HG03045 (cell line): ENCODE data around the gene RINL.
"Not testable (repeated sequence)": the region's sequence is repeated elsewhere in the genome, so short reads cannot be mapped to it uniquely, and the experiment has no call there.

ENCODE experiments used
- ATAC-seq: cut with Tn5 transposase; IDR thresholded peaks from one replicate; pipeline ENCODE4 v1.9.1; 2021; ENCODE audit warnings: mild to moderate bottlenecking, moderate library complexity; ENCODE audit not compliant: unreplicated experiment

RINL gene

DNA sequence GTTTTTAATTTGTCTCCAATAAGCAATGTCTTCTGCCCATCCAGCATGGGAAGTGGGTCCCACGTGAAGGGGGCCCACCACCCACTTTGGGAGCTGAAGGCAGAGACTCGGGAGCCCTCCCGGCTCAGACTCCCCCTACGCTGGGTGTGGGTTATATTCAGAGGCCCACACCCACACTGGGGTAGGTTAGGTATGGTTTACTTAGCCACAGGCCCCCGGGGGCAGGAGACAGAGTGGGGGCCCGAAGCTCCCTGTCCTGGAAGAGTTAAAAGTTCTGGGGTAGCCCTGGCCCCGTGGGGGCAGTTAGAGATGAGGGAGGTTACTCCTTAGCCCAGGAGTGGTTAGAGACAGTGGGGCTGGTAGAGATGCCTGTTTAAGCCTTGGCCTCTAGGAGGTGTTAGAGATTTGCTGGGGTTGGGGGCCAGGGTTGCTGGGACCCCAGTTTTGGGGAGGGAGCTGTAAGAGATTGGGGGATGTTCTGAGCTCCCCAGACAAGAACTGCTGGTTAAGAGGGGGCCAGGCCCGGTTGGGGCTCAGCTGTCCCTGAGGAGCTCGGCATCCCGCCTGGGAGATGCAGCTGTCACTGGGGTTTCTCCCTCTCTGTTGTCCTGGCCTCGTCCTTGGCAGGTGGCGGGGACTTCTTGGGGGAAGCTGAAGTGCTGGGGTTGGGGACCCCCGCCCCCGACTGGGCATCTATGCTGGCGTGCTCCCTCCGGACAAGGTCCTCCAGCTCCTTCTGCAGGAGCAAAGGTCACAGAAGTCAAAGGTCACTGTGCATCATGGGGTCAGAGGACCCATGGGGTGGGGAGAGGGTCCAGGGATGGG lies 712 bp upstream of the RINL start:
- no peak for ATAC-seq

DNA sequence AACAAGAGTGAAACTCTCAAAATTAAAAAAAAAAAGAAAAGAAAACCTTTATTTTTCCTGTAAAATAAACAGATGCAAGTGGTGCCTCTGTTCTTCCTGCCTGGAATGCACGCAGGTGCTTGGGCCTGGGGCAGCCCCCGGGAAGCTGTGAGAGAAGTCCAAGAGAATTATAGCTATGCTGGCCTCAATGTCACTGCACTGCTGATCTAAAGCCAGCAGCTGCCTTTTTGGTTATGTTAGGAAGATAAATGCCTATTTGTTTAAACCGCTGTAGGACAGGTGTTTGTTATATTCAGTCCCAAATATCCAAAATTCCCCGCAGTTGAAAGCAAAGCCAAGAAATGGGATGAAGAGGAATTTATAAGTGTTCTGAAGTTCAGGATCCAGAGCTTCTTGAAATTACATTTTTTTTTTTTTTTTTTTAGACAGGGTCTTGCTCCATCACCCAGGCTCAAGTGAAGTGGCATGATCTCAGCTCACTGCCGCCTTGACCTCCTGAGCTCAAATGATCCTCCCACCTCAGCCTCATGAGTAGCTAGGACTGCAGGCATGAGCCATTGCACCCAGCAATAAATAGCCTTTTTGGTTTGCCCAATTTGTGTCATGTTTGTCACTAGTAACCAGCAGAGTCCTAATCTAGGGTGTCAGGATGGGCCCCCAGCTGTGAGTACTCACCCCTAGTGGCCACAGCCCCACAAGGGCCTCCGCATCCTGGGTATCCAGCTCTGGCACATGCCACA lies 2.2 kb downstream of the RINL start:
- no peak for ATAC-seq

- not testable (repeated sequence) for ATAC-seq
Observed at GRCh38 chr19:38873400-38873799, 4.7 kb downstream of the RINL start.

DNA sequence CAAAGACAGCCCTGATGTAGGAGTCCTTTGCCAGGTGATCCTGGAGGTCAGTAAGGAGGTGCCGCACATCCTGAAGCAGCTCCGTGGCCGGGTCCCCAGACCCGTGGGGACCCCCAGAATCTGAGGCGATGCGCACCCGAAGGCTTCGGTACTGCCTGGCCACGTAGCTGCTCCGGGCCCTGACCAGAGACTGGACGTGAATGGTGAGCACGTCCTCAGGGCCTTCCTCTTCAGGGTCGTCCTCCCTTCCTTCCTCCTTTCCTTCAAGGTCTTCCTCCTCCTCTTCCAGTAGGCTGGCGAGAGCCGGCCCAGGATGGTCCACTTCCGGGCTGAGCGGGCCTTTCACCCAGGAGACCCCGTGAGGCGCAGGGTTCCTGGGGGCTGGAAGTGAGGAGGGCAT lies 7.5 kb downstream of the RINL start:
- ATAC-seq: no peak

- ATAC-seq: peak; percentile 57
Observed at GRCh38 chr19:38869836-38870607, 8.1 kb downstream of the RINL start.

DNA sequence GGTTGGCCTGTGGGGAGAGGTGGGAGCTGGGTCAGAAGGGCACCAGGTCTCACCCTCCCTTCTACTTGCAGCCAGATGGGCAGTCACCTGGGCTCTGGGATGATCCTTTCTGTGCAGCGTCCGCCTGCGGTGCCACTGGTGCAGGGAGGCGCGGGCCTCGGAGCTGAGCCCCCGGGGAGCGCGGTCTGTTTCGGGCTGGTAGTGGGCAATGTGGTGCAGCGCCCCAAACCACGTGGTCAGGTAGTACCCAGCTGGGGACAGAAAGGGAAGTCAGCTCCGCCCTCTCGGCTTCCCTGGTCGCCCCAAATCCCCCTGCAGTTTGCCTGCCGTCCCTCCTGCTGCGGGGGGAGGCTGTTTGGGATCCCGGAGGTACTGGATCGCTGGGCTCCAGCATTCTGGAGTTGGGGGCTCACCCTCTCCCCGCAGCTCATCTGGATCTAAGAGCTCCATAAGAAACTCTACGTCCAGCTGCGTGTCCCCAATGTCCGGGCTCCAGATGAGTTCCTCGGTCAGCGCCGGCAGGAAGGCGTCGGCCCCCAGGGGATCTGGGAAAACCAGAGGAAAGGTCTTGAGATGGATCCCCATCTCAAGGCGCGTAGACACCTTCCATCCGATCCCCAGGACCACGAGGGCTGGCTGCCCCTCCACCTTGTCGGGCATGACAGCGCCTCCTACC lies 8.8 kb downstream of the RINL start:
- no peak for ATAC-seq

DNA sequence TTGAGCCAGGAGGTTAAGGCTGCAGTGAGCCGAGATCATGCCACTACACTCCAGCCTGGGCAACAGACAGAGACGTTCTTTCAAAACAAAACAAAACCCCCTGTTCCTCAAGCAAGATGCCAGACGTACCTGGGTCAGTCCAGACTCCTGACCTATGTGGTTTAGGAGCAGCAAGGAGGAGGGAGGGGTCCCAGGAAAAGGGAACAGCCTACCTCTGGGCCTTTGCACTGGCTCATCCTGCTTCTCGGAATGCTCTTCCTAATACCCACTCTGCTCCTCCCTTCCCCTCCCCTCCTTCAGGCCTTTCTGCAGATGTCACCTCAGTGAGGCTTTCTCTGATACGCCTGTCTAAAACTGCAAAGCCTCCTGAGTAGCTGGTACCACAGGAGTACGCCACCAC lies 9.5 kb downstream of the RINL start:
- ATAC-seq: no peak

DNA sequence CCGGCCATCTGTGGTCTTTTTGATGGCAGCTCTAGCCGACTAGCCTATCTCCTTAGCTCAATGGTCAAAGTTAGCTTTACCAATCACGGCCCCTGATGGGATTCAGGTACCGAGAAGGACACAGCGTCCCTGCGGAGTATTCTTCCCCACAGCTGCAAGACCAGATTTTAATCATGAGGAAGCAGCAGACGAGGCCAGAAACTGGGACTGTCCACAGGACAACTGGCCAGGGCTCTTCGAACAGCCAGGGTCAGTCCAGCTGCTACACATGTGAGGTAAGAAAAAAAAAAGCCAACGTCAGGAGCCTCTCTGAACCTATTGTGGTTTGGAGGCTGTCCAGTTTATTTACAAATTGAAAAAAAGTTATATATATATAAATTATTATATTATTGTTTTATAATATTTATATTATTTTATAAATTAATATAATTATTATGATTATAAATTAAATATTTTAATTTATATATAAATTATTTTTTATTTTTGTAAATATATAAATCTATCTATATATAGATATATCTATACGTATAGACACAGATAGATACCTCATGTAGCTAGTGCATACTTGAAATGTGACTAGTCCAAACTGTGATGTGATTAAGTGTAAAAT lies 10.8 kb downstream of the RINL start:
- ATAC-seq: no peak

GRCh38 chr19:38862321-38863059 lies 15.6 kb downstream of the RINL start:
- no peak for ATAC-seq

GRCh38 chr19:38861368-38861767 lies 16.7 kb downstream of the RINL start:
- no peak for ATAC-seq

GRCh38 chr19:38859631-38860204 lies 18.4 kb downstream of the RINL start:
- not testable (repeated sequence) for ATAC-seq

DNA sequence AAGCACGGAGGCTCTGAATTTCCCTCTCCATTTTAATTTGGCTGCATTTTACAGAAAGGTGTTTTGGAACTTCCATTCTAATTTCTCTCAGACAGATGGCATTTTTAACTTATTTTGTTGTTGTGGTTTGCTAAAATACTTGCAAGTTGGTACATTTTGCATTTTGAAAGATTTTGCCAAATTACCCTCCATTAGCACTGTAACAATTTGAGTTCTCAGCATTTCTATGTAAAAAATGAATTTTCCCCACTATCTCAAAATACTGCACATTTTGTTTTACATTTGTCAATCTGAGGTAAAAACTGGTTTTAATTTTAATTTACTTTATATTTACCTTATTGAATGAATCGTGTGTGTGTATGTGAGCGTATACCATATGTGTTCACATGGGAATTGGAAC lies 21.3 kb downstream of the RINL start:
- no peak for ATAC-seq

- ATAC-seq: not testable (repeated sequence)
Observed at GRCh38 chr19:38855751-38856150, 22.3 kb downstream of the RINL start.

- ATAC-seq: not testable (repeated sequence)
Observed at GRCh38 chr19:38854961-38855360, 23.1 kb downstream of the RINL start.

GRCh38 chr19:38853214-38853613 lies 24.9 kb downstream of the RINL start:
- ATAC-seq: no peak

GRCh38 chr19:38852231-38853044 lies 25.6 kb downstream of the RINL start:
- no peak for ATAC-seq

GRCh38 chr19:38851622-38852230 lies 26.3 kb downstream of the RINL start:
- no peak for ATAC-seq

GRCh38 chr19:38850976-38851621 lies 27.0 kb downstream of the RINL start:
- ATAC-seq: no peak
